ENCODE data around the gene BATF3.
A peak's percentile ranks its signal among the peaks of the same experiment; 100 is the strongest.

The BATF3 gene

DNA sequence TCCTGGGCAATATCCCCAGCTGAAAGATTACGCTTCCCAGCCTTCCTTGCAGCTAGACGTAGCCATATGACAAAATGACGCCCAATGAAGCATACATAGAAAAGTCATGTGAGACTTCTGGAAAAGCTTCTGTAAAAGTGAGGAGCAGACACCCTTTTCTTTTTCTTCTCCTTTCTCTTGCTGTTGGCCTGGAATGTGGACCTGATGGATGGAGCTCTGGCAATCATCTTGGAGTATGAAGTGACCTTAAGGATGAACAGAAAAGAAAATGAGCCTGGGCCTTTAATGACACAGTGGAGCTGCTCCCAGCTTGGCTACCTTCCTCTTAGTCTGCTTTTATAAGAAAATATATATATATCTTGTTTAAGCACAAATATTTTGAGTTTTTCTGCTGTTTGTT, 24.8 kb downstream of the BATF3 start:
- TF ChIP-seq, protein P1, sequence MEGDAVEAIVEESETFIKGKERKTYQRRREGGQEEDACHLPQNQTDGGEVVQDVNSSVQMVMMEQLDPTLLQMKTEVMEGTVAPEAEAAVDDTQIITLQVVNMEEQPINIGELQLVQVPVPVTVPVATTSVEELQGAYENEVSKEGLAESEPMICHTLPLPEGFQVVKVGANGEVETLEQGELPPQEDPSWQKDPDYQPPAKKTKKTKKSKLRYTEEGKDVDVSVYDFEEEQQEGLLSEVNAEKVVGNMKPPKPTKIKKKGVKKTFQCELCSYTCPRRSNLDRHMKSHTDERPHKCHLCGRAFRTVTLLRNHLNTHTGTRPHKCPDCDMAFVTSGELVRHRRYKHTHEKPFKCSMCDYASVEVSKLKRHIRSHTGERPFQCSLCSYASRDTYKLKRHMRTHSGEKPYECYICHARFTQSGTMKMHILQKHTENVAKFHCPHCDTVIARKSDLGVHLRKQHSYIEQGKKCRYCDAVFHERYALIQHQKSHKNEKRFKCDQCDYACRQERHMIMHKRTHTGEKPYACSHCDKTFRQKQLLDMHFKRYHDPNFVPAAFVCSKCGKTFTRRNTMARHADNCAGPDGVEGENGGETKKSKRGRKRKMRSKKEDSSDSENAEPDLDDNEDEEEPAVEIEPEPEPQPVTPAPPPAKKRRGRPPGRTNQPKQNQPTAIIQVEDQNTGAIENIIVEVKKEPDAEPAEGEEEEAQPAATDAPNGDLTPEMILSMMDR (conservative IDR thresholded peaks at IDR 0.05; ENCODE audit: low read depth, low read length): no peak
- DNase-seq (ENCODE audit: low read depth): no peak
- H3K4me3 ChIP-seq (ENCODE audit: low read depth, low read length): no peak overlapping the region

DNA sequence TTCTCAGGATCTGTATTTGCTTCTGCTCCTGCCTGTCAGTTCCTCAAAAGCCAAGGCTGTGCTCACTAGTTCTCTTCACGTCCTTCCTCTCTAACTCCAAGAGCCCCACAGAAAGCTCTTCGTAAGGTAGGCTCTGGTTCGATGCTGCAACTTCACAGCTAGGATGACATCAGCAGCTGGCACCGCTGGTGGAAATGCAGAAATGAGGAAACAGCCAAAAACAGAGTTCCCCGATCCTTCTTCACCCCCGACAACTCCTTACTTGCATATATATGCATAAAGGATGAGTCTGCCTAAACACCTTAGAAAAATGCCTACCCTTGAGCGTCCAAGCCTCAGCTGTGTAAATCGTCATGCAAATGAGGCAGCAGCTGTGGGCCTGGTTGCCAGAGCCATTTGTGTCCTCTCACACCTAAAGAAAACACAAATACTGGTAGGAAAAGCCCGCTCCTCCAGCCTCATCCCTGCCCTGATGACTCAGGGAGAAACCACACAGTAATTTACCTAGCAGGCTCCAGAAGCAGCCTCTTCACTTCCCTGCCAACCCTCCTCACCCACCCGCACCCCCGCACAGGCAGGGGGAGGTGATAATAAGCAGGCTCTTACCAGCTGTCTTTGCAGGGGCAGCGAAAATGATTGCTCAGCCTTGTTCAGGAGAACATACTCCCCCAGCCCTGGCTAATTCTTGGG, 28.2 kb downstream of the BATF3 start:
- no peak overlapping the region for H3K4me3 ChIP-seq (ENCODE audit: low read depth, low read length)
- TF ChIP-seq, protein P1 (conservative IDR thresholded peaks at IDR 0.05; ENCODE audit: low read depth, low read length): no peak
- DNase-seq (ENCODE audit: low read depth): peak; percentile 31

DNA sequence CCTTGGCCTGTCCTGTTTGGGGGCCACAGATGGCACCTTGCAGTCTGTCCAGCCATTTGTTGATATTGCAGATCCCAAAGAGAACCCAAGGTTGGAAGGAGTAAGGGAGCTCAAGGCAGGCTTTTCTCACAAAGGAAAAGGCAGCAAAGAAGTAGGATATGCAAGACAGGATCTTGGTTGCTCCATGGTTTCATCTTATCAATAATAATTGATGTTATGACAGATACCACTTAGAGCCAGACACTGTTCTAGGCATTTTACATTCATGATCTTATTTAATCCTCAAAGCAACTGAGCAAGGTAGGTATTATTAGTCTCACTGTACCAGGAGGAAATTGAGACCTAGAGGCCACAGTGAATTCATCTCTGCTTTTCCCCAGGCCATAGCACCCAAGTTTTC, 28.8 kb downstream of the BATF3 start:
- no peak overlapping the region for H3K4me3 ChIP-seq (ENCODE audit: low read depth, low read length)
- TF ChIP-seq, protein P1 (conservative IDR thresholded peaks at IDR 0.05; ENCODE audit: low read depth, low read length): no peak
- no peak for DNase-seq (ENCODE audit: low read depth)

DNA sequence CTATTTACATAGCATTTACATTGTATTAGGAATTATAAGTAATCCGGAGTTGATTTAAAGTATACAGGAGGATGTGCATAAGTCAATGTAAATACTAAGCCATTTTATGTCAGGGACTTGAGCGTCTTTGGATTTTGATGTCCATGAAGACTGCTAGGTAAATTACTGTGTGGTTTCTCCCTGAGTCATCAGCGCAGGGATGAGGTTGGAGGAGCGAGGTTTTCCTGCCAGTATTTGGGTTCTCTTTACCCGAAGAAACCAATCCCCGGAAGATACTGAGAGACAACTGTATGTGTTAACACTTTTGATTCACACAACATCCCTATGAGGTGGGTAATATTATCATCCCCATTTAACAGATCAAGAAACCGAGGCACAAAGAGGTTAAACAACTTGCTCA, 29.3 kb downstream of the BATF3 start:
- TF ChIP-seq, protein P1 (conservative IDR thresholded peaks at IDR 0.05; ENCODE audit: low read depth, low read length): no peak
- DNase-seq (ENCODE audit: low read depth): no peak
- no peak overlapping the region for H3K4me3 ChIP-seq (ENCODE audit: low read depth, low read length)

DNA sequence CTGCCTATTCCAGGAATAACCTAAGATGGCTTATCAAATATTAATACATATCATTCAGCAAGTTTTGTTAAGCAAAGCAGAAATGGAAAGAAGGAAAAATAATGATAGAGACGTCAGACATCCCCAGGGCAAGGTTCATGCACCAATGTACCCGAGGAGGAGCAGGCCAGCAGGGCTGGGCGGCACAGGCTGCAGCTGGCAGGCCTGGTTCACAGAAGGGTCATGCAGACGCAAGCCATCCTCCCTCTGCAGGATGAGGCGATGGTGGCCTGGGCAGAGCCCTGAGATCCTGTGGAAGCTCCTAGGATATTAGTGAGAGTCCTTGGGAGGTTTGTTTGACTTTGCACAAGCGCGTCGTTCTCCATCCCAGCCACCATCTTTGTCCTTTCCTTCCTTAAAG, 30.0 kb downstream of the BATF3 start:
- DNase-seq (ENCODE audit: low read depth): no peak
- TF ChIP-seq, protein P1 (conservative IDR thresholded peaks at IDR 0.05; ENCODE audit: low read depth, low read length): no peak
- no peak overlapping the region for H3K4me3 ChIP-seq (ENCODE audit: low read depth, low read length)

DNA sequence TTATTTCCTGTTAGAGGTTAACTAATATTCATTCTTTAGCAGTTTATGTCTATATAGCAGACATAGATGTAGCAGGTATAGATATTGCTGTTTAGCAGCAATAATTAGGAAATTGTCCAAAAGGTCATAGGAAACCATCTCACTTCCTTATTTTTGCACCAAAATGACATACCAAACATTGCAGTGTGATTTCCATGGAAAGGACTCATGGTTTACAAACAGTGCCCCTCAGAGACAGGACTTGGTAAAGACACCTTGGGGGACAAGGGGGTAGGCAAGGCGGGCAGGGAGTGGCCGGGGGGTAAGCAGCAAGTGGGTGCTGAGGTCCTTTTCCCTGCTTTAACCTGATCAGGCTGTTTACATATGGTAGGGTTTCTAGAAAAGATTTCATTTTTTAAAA, 30.5 kb downstream of the BATF3 start:
- TF ChIP-seq, protein P1 (conservative IDR thresholded peaks at IDR 0.05; ENCODE audit: low read depth, low read length): peak; percentile 42
- peak; percentile 45 for DNase-seq (ENCODE audit: low read depth)
- no peak overlapping the region for H3K4me3 ChIP-seq (ENCODE audit: low read depth, low read length)

DNA sequence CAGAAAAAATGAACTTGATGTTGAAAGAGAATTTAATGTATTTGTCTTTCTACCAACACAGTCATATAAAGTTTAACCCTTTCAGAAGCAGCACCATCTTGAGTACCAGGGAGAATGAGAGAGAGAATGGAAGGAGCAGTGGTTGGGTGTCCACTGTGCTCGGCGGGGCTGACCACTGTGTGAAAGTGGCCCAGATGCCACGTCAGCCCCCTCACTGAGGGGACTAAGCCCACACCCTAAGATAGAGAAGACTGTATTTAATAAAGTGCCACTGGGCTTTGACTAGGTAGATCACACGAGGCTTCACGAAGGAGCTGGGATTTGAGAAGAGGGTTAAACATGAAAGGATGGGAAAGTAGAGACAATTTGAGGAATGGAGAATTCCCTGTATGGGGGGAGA, 31.2 kb downstream of the BATF3 start:
- H3K4me3 ChIP-seq (ENCODE audit: low read depth, low read length): no peak overlapping the region

More for the DNA sequence above, 31.2 kb downstream of the BATF3 start:
- TF ChIP-seq, protein P1 (conservative IDR thresholded peaks at IDR 0.05; ENCODE audit: low read depth, low read length): no peak
- DNase-seq (ENCODE audit: low read depth): no peak

All from choroid plexus epithelial cell (primary cell).